Measurements from ENCODE around the gene ME2. TPM values are rescaled to one million over a fixed set of nuclear protein-coding genes. Genes with fewer than 3 reads are reported as not detected.
A peak's percentile ranks its signal among the peaks of the same experiment; 100 is the strongest.

Gene ME2
- total and polyA plus RNA-seq, 12 donors = 21.7 to 104 (median 72.5) TPM

DNA sequence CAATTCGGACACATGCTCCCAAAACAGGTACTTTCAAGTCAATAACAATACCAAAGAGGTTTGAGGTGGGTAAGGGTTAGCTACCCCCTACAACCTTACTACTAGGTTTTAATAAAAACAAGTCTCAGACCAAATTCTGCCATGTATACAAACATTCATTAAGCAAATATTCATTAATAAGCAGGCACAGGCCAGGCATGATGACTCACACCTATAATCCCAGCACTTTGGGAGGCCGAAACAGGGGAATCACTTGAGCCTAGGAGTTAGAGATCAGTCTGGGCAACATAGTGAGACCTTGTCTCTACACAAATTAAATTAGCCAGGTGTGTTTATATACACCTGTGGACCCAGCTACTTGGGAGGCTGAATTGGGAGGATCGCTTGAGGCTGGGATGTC lies 77.2 kb downstream of the ME2 start:
- Histone ChIP-seq H3K9me3 (peaks cover 0 to 9% (median 5%) of the 10 kb centered on the region in 11 donors), H3K27ac (no peak overlapping the region), H3K4me3 (no peak overlapping the region), H3K36me3 (no peaks in the 10 kb centered on the region), H3K4me1 (no peaks in the 10 kb centered on the region), H3K27me3 (no peaks in the 10 kb centered on the region)
- intact Hi-C loops (cut with DNase I) = no loop called here
- no peak for ATAC-seq
- 95 to 97% methylated on average over 3 of the region's 3 CpGs for WGBS, 2 donors
- DNase-seq = no peak
- TF ChIP-seq, protein P1, sequence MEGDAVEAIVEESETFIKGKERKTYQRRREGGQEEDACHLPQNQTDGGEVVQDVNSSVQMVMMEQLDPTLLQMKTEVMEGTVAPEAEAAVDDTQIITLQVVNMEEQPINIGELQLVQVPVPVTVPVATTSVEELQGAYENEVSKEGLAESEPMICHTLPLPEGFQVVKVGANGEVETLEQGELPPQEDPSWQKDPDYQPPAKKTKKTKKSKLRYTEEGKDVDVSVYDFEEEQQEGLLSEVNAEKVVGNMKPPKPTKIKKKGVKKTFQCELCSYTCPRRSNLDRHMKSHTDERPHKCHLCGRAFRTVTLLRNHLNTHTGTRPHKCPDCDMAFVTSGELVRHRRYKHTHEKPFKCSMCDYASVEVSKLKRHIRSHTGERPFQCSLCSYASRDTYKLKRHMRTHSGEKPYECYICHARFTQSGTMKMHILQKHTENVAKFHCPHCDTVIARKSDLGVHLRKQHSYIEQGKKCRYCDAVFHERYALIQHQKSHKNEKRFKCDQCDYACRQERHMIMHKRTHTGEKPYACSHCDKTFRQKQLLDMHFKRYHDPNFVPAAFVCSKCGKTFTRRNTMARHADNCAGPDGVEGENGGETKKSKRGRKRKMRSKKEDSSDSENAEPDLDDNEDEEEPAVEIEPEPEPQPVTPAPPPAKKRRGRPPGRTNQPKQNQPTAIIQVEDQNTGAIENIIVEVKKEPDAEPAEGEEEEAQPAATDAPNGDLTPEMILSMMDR (IDR thresholded peaks at IDR 0.05) = no peak

DNA sequence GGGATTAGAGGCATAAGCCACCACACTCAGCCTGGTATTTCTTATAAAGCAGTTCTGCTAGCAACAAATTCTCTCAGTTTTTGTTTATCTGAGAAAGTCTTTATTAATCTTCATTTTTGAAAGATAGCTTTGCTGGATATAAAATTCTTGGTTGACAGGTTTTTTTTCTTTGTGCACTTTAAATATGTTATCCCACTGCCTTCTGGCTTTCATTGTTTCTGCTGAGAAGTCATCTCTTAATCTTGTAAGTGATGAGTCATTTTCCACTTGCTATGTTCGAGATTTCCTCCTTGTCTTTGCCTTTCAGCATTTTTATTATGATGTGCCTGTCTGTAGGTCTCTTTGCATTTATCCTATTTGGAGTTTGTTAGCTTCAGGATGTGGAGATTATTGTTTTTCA lies 83.1 kb downstream of the ME2 start:
- intact Hi-C loops (cut with DNase I) = loop anchor here in 3 of 10 donors (10.0 kb wide), 4 partner anchors 73 to 233 kb away; partner anchors contain the start of genes MEX3C (in 1 of the 3), MRO (in 1 of the 3) and SMAD4 (in 1 of the 3)
- Histone ChIP-seq H3K4me3 (no peak overlapping the region), H3K36me3 (no peaks in the 10 kb centered on the region), H3K4me1 (no peaks in the 10 kb centered on the region), H3K9me3 (peaks cover 0 to 35% (median 22%) of the 10 kb centered on the region in 11 donors), H3K27ac (no peak overlapping the region), H3K27me3 (no peaks in the 10 kb centered on the region)
- TF ChIP-seq, protein P1 (IDR thresholded peaks at IDR 0.05) = no peak
- DNase-seq (no peak), ATAC-seq (no peak)
- WGBS, 2 donors = 56 to 71% methylated on average over 1 of the region's 1 CpG

DNA sequence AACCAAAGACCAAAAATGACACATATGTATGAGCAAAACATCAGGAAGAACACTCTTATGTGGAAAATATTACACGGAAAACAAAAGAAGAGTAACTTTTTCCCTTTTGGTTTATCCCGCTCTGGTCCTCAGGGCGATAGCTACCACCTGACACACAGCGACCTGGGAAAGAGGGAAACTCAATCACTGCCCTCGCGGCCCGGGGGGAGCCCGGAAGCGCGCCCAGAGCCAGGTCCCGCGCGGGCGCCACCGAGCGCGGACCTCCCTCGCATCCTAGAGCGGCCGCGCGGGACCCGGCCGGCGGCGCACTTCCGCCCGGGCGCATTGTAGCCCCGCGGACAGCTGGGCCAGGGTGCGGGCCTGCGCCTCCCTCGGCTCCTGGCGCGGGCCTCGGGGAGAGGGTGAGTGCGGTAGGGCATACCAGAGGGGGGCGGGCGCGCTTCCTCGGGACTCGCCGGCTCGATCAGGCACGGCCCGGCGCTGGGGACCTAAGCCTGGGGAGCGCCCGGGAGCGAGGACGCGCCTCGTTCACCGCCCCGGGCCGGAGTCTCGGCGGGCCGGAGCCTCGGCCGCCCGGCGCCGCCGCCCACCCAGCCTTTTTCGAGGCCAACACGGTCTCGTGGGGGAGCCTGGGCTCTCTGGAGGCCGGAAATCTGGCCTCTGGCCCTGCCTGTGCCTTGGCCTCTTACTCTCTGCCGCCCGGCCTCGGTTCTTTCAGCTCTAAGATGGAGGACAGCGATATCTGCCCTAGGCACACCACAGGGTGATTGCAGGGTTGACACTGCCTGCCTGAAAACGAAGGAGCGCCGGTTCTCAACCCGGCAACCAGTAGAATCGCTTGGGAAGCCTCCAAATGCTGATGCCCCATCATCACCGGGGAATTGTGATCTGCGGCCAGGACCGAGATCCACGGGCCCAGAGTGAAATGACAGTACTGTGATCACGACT lies 89.1 kb downstream of the ME2 start, which contains the start of gene ELAC1:
TSS of gene ELAC1 (plus strand) at position 327 of the 948 bp plus-strand sequence. CDS start 6,365 bp downstream, outside the sequence.
- intact Hi-C loops (cut with DNase I) = loop anchor here in 5 of 10 donors (2.0 to 10.0 kb wide), 9 partner anchors 59 to 227 kb away; partner anchors contain the start of genes SMAD4 (in 4 of the 5), ME2 (in 3 of the 5), MEX3C (in 1 of the 5) and MRO (in 1 of the 5)
- TF ChIP-seq, protein P1 (IDR thresholded peaks at IDR 0.05) = peak in 2 of 9 donors; percentile 15 to 28
- Histone ChIP-seq H3K27me3 (no peaks in the 10 kb centered on the region), H3K9me3 (peaks cover 0 to 8% (median under 1%) of the 10 kb centered on the region in 11 donors), H3K36me3 (no peaks in the 10 kb centered on the region), H3K27ac (peak within 1 kb of the TSS; percentile 89 to 100 (median 99)), H3K4me3 (peak within 1 kb of the TSS; percentile 75 to 98 (median 94)), H3K4me1 (peaks cover 0 to 28% (median 18%) of the 10 kb centered on the region in 9 donors)
- 1% methylated on average over 84 of the region's 84 CpGs for WGBS, 2 donors
- ATAC-seq (peak; percentile 97 to 99 (median 98)), DNase-seq (peak; percentile 70 to 79)

DNA sequence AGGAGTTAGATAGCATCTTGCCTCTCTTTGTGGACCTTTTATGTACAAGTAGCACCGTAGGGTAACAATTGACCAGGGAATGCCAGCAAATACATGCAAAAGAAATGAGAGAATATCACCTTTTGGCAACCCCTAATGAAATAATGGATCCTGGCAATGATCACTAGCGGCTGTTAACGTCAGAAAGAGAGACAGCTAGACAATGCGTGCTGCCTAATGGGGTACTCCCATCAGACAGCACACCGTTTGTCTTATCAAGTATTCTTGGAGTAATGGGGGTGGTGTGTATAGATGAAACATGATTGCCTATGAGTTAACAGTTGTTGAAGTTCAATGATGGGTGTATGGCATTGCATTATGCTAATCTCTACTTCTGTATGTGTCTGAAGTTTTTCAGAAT lies 90.5 kb downstream of the ME2 start:
- H3K4me1 ChIP-seq = peaks cover 0 to 35% (median 22%) of the 10 kb centered on the region in 9 donors

More for the DNA sequence above, 90.5 kb downstream of the ME2 start:
- DNase-seq = no peak
- Histone ChIP-seq H3K27me3 (no peaks in the 10 kb centered on the region), H3K4me3 (peak overlapping the region in 3 of 10 donors; percentile 82 to 96 (median 94)), H3K36me3 (peaks cover 0 to 4% (median 0%) of the 10 kb centered on the region in 9 donors), H3K27ac (peak overlapping the region in 4 of 10 donors; percentile 99 to 100 (median 99)), H3K9me3 (no peaks in the 10 kb centered on the region)
- 68 to 70% methylated on average over 5 of the region's 5 CpGs for WGBS, 2 donors
- no peak for ATAC-seq
- intact Hi-C loops (cut with DNase I) = loop anchor here in 5 of 10 donors (2.0 to 10.0 kb wide), 9 partner anchors 58 to 225 kb away; partner anchors contain the start of genes SMAD4 (in 4 of the 5), ME2 (in 1 of the 5), MEX3C (in 1 of the 5) and MRO (in 1 of the 5)
- TF ChIP-seq, protein P1 (IDR thresholded peaks at IDR 0.05) = no peak

All from heart right ventricle (tissue), 16 donors.